ENCODE data around the gene CUL3.

DNA sequence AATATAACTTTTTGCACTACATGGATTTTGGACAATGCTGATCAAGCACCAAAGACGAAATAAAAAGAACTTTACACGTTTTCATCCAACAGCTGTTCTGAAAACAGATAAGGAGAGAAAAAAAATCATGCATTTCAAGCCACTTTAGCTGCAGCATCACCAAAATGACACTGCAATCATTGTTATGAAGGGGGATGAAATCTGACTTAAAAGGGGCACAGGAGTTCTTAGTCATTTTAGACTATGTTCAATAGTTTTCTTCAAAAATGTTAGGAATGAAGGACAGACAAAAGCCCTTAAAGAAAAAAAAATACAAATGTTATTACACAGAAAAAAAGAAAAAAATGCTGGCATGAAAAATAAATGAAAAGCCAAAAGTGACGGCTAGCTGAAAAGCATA, 71.2 kb downstream of the CUL3 start:
- TF ChIP-seq EP300 (IDR thresholded peaks at IDR 0.05) (no peak), POLR2A (IDR thresholded peaks at IDR 0.05) (no peak), POLR2AphosphoS5 (IDR thresholded peaks at IDR 0.05) (no peak)
- TF ChIP-seq, protein P1, sequence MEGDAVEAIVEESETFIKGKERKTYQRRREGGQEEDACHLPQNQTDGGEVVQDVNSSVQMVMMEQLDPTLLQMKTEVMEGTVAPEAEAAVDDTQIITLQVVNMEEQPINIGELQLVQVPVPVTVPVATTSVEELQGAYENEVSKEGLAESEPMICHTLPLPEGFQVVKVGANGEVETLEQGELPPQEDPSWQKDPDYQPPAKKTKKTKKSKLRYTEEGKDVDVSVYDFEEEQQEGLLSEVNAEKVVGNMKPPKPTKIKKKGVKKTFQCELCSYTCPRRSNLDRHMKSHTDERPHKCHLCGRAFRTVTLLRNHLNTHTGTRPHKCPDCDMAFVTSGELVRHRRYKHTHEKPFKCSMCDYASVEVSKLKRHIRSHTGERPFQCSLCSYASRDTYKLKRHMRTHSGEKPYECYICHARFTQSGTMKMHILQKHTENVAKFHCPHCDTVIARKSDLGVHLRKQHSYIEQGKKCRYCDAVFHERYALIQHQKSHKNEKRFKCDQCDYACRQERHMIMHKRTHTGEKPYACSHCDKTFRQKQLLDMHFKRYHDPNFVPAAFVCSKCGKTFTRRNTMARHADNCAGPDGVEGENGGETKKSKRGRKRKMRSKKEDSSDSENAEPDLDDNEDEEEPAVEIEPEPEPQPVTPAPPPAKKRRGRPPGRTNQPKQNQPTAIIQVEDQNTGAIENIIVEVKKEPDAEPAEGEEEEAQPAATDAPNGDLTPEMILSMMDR (IDR thresholded peaks at IDR 0.05), result no peak
